Ishikawa (cell line): ENCODE data around the gene RAB5B.

Experiments
- CEBPB ChIP-seq: IDR thresholded peaks from 2 replicates; pipeline ENCODE4 v1.6.1; 2012
- CREB1 ChIP-seq: IDR thresholded peaks from 2 replicates; pipeline ENCODE4 v1.6.1; 2012; ENCODE audit warnings: low read depth
- EGR1 ChIP-seq: IDR thresholded peaks from 2 replicates; pipeline ENCODE4 v1.6.1; 2012
- EP300 ChIP-seq: IDR thresholded peaks from 2 replicates; pipeline ENCODE4 v1.6.1; 2012; ENCODE audit warnings: borderline replicate concordance
- FOXM1 ChIP-seq: IDR thresholded peaks from 2 replicates; pipeline ENCODE4 v1.6.1; 2012; ENCODE audit warnings: low read depth, borderline replicate concordance
- MAX ChIP-seq: IDR thresholded peaks from 2 replicates; pipeline ENCODE4 v1.6.1; 2012
- NFIC ChIP-seq: IDR thresholded peaks from 2 replicates; pipeline ENCODE4 v1.6.1; 2012
- RAD21 ChIP-seq: IDR thresholded peaks from 2 replicates; pipeline ENCODE4 v1.6.1; 2012; ENCODE audit warnings: low read depth
- REST ChIP-seq: IDR thresholded peaks from 2 replicates; pipeline ENCODE4 v1.6.1; 2012; ENCODE audit warnings: low read depth, mild to moderate bottlenecking
- TAF1 ChIP-seq: IDR thresholded peaks from 2 replicates; pipeline ENCODE4 v1.6.1; 2012; ENCODE audit warnings: low read depth, mild to moderate bottlenecking
- TCF12 ChIP-seq: IDR thresholded peaks from 2 replicates; pipeline ENCODE4 v1.6.1; 2012; ENCODE audit warnings: low read depth
- TEAD4 ChIP-seq: IDR thresholded peaks from 2 replicates; pipeline ENCODE4 v1.6.1; 2012
- USF1 ChIP-seq: IDR thresholded peaks from 2 replicates; pipeline ENCODE4 v1.6.1; 2012
- YY1 ChIP-seq: IDR thresholded peaks from 2 replicates; pipeline ENCODE4 v1.6.1; 2012; ENCODE audit warnings: low read depth
- ZBTB7A ChIP-seq: IDR thresholded peaks from 2 replicates; pipeline ENCODE4 v1.6.1; 2012; ENCODE audit warnings: low read depth

RAB5B gene

GRCh38 chr12:55963760-55964159 lies 10.1 kb upstream of the RAB5B start:
- TF ChIP-seq EP300 (no peak), USF1 (no peak), CREB1 (no peak), TAF1 (no peak), TEAD4 (no peak), MAX (no peak), ZBTB7A (no peak), FOXM1 (no peak), EGR1 (no peak), RAD21 (no peak), YY1 (no peak), REST (no peak), NFIC (no peak), TCF12 (no peak), CEBPB (no peak)

GRCh38 chr12:55965240-55965639 lies 8.6 kb upstream of the RAB5B start:
- TF ChIP-seq CEBPB (no peak), NFIC (no peak), USF1 (no peak), ZBTB7A (no peak), MAX (no peak), REST (no peak), TAF1 (no peak), YY1 (no peak), TEAD4 (no peak), CREB1 (no peak), EGR1 (no peak), RAD21 (no peak), FOXM1 (no peak), EP300 (no peak), TCF12 (no peak)

GRCh38 chr12:55965941-55966407 lies 7.9 kb upstream of the RAB5B start, which contains the start of gene PMEL:
TSS of gene PMEL (minus strand) at chr12:55966042. CDS start at chr12:55966011, 31 bp downstream.
- TF ChIP-seq MAX (no peak), TAF1 (no peak), CREB1 (no peak), EGR1 (no peak), REST (no peak), CEBPB (no peak), YY1 (no peak), EP300 (no peak), RAD21 (no peak), NFIC (no peak)

GRCh38 chr12:55966408-55967281 lies 7.2 kb upstream of the RAB5B start, which contains the start of gene CDK2:
TSS of gene CDK2 (plus strand) at chr12:55966830. CDS start at chr12:55967009, 179 bp downstream.
- TF ChIP-seq ZBTB7A (no peak), TAF1 (peak; percentile 91), CREB1 (peak; percentile 73), MAX (peak; percentile 65), TCF12 (peak; percentile 15; the same call in 1 of the 2 replicates), NFIC (no peak), USF1 (no peak), EGR1 (peak; percentile 18; the same call in 1 of the 2 replicates), CEBPB (no peak), EP300 (no peak), RAD21 (no peak), YY1 (0 out of 2 replicates have a peak, but pooled peaks have one; percentile 33), REST (no peak), FOXM1 (no peak), TEAD4 (peak; percentile 4; the same call in 1 of the 2 replicates)
